HL-60/S4 treated with retinoic acid at 250 ng/mL for 4 days and 3 days (cell line): ENCODE data around the gene LRRC4C.
"Not testable (repeated sequence)": the region's sequence is repeated elsewhere in the genome, so short reads cannot be mapped to it uniquely, and the experiment has no call there.

Experiments used
- in situ Hi-C: fragments of 300-500 bp; cut with MboI; formaldehyde crosslinking; loops from 2 replicates; pipeline ENCODE4 v1.7.0; 2022; ENCODE audit warnings: low sequenced_read_pairs

The LRRC4C gene

DNA sequence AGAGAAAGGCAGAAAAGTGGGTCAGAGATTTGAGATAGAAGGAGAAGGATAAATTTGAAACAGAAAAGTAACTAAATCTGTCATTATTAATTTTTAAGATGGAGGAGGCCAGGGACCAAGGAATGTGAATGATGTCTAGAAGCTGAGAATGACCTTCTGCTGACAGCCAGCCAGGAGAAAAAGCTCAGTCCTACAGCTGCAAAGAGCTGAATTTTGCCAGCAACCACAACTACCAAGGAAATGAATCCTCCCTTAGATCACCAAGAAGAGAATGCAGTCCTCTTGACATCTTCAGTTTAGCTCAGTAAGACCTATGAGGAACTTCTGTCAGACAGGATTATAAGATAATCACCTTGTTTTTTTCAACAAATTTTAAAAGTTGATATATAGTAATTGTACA lies 538.2 kb downstream of the LRRC4C start:
- in situ Hi-C loops: no loop called here

DNA sequence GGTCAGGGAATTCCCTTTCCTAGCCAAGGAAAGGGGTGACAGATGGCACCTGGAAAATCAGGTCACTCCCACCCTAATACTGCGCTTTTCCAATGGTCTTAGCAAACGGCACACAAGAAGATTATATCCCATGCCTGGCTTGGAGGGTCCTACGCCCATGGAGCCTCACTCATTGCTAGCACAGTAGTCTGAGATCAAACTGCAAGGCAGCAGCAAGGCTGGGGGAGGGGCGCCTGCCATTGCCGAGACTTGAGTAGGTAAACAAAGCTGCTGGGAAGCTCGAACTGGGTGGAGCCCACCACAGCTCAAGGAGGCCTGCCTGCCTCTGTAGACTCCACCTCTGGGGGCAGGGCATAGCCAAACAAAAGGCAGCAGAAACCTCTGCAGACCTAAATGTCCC lies 548.7 kb downstream of the LRRC4C start:
- in situ Hi-C loops: not testable (repeated sequence)

DNA sequence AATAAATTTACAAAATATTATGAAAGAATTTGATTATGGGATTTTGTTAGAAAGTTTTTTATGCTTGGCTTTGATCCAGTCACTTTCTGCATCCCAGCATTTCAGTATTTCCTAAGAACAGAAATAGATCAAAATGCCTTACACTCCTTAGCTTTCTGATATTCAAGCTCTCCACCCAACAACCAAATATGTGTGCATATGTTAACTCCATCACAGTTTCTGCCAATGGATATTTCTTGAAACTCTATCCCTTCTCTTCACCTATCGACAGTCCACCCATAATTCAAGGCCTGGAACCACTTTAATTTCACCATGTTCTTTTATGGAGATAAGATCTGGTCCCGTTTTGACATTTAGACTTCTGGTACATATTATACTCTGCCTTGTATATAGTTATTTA lies 565.0 kb downstream of the LRRC4C start:
- in situ Hi-C loops: no loop called here

DNA sequence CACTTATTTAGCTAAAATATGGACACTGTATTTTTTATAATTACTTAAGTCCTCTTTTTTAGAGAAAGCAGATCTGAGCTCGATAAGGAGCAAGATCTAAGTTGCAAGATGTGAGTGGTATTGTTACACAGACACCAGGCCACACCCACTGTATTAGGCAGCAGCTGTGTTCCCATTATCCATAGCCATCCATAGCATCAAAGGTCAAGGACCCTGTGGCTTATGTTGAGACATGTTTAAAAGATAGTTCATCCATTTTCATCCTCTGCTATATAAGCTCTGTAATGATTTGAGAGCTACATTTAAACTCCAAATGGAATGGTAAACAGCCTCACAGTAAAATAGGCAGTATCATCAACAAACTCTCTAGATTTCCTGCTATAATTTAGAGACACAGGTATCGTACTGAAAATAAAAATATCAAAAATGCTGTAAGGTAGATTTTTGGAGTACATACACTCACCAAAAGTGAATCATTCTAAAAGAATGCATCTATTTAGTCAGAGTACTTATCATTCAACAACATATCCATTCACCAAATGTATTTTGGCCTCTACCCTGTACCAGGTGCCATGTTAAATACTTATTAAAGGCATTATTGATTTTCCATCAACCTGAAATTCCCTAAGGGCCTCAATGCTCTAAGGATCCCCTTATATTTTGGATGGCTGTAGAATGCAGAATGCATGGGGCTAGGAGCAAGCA lies 574.0 kb downstream of the LRRC4C start:
- in situ Hi-C loops: no loop called here

DNA sequence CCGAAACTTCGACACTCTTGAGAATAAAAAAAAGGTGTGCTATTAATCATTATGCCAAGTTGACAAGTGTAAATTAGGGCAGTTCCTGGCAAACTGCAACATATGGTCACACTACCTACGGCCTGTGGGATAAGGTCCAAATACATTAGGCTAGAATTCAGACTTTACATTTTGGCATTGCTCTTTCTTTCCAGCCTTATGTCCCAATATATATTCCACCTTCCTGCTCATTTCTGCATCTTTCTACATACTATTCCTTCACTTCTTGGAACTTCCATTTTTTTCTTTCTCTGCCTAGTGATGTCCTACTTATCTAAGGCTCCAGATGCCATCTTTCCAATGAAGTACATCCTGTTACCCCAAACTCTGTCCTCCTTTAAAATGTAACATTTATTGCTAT lies 577.2 kb downstream of the LRRC4C start:
- in situ Hi-C loops: no loop called here

DNA sequence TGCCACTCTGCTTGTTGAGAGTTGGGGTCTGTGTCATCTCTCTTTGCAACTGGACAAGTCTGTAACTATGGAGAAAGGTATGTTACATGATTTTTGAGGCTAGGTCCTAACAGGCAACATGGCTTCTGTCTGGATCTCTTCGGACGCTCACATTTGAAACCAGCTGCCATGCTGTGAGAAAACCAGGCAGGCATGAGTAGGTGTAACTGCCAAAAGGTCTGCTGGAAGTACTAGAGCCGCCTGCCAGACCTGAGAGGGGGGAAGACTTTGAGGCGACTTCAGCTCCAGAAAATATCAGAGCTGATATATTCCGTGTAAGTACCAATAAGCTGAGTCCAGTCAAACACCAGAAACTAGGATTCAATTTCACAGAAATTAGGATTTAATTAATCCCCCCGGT lies 579.5 kb downstream of the LRRC4C start:
- in situ Hi-C loops: no loop called here

DNA sequence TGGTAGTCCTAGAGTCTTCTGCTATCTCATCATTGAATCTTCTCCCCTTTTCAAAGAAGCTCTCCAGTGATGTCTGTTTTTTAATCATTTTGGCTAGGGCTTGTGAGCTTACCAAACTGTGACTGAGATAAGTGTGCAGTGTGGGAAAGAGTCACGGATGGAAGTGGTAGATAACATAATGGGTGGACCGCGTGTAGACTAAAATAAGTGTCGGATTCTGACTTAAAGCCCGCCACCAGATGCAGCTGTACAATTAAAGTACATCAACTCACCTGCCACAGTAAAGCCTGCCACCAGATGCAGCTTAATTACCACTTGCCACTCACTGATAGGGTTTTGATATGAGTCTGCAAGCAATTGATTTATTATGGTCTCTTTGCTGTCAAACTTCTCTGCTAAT lies 581.5 kb downstream of the LRRC4C start:
- in situ Hi-C loops: no loop called here

DNA sequence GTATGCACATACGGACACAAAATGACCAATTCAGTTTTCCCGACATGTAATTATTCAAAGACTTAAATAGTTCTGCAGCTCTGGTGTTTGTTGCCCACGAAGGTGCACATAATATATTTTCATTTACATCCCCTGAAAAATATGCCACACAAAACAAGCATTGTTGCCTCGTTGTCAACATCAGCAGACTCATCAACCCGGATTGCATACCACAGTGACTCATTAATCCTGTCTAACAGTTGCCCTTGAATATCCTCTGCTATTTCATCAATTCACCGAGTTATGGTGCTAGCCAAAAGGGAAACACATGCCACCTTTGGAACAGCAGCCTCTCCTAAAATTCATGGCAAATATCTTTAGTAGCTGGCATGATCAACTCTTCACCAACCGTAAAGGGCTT lies 582.2 kb downstream of the LRRC4C start:
- in situ Hi-C loops: no loop called here

DNA sequence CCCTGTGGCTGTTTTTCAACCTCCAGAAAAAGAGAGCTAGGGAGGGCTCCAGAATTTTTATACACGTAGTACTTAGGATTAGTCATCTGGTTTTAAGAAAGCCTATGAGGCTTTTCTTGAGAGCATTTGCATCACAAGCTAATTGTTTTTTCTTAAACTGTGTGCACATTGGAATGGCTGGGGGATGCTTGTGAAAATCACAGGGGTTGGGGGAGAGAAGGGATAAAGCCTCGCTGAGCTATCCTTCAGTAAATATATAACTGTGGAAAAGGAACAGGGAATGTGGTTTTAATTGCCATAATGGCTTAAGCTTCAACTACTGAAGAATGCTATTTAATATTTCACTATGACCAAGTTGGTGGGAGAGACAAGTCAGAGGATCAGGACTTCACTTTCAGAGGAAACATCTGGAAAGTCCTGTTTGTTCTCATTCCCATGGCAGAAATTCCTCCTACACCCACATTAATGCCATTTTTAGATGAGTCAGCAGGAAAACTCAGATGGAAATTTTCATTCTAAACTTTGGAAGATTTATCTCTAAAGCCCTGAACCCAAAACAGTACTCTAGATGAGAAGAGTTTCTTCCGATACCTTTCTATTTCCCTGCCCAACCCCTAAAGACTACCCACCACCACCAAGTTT lies 591.3 kb downstream of the LRRC4C start:
- in situ Hi-C loops: no loop called here

DNA sequence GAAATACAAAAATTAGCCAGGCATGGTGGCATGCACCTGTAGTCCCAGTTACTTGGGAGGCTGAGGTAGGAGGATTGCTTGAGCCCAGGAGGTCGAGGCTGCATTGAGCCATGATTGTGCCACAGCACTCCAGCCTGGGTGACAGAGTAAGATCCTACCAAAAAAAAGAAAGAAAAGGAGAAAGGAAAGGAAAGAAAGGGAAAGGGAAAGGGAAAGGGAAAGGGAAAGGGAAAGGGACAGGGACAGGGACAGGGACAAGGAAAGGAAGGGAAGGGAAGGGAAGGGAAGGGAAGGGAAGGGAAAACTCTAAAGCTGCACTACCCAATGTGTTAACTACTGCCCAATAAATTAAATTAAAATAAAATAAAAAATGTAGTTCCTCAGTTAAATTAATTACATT lies 601.7 kb downstream of the LRRC4C start:
- in situ Hi-C loops: not testable (repeated sequence)

DNA sequence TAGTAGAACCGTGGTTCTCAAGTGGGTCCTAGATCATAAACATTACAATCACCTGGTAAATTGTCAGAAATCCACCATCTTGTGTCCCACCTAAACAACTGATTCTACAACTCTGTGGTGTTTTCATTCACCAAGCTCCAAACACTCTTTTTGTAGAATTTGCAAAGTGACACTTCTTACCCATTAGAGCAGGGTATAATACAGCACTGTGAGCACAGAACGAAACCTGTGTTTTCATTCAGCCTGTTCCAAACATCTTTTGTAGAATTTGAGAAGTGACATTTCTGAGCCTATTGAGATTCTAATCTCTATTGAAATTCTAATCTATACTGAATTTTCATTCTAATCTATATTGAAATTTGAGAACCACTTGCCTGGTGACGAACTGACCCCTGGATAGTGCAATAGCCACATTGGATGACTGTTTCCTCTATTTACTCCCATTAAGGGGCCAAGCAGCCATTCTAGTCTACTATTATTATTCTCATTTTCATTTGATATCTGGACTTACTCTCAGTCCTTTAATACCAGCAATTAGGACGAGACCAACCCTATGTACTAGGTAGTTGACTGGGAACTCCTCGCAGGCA lies 616.6 kb downstream of the LRRC4C start:
- in situ Hi-C loops: no loop called here

DNA sequence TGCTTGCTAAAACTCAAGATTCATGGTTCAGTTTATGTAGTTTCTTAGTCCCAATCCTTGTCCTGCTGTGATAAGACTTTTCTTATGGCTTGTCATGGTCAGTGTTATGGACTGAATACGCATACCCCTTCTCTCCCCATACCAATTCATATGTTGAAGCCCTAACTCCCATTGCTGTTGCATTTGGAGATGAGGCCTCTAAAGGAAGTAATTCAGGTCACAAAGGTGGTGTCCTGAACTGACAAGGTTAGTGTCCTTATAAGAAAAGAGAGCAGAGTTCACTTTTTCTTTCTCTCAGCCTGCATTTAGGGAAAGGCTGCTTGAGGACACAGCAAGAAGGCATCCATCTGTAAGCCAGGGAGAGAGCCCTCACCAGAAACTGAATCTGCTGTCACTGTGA lies 618.2 kb downstream of the LRRC4C start:
- in situ Hi-C loops: no loop called here

DNA sequence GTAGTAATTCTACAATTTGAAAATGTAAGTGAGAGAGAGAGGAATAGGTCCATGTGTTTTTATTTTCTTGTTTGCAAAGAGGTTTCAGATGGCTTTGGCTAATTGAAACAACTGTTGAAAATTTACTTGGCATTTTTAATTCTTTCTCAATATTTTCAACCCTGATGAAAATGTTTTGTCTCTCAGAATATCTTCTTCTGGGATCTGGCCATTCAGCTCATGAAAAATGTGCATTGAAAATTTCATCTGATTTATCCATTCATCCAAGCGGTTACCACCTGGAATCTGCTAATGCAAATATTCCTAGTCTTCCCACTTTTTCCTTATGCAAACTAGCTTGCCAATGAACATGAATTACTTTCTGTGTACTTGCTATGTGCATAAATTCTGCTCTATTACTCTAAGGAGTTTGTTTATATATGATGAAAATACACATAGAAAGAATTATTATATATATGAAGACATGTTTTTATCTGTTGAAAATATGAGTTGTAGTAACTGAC lies 621.2 kb downstream of the LRRC4C start:
- in situ Hi-C loops: no loop called here

DNA sequence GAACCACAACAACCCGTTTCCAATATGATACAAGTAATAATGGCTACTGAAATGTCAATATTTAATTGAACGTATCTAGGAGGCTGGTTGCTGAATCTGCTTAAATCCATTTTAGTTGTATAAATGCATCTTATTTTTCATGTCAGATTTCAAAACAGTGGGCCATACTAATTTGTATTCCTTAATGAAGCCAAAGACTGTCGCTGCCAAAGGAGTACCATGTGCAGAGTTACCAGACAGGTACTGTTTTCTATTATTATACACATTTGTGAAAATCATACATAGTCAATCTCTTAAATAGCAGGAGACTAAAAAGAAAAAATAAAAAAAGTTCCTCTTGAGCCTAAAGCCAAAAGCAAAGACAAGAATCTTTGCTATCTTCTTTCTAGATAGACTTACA lies 632.3 kb downstream of the LRRC4C start:
- in situ Hi-C loops: no loop called here

DNA sequence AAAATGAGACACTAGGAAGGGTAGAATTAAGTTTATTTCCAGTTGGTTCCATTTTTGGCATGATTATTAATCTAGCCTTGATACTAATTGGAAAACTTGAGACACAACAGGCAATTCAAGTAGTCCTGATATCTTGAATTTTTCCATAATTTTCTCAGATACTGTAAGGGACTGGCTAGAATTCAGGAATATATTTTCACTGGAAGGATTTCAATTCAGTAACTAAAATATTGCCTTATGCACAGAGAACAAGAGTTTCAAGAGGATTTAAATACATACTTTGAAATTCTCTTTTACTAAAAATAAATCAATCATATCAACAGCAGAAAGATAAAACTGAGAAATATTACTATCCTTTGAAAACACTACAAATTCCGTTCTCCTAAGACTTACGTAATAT lies 632.9 kb downstream of the LRRC4C start:
- in situ Hi-C loops: no loop called here

DNA sequence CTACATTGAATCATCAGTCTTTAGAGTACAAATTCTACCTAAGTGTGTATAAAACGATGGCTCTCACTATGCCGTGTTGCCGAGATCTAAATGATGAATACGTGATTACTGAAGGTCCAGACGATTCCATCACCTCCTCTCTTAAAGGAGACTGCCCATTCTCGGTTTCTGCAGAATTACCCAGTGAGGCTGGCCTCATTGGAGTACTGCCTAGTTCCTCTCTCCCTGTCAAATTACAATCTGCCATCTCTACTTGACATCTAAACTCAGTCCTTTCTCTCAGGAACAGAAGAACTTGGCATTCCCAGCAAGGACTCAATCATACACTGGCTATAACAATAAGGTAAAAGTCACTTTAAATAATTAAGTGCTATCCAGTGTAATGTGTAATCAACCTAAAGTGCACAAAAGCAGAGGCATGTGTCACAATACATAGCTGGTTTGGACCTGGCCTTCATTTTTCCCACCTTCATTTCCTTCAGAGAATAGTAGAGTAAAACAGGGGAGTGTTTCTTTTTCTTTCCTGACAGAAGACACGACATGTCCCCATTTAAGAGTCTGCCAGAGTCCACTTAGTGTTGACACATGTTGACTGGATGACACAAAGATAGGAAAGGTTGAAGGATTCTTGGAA lies 634.1 kb downstream of the LRRC4C start:
- in situ Hi-C loops: no loop called here

DNA sequence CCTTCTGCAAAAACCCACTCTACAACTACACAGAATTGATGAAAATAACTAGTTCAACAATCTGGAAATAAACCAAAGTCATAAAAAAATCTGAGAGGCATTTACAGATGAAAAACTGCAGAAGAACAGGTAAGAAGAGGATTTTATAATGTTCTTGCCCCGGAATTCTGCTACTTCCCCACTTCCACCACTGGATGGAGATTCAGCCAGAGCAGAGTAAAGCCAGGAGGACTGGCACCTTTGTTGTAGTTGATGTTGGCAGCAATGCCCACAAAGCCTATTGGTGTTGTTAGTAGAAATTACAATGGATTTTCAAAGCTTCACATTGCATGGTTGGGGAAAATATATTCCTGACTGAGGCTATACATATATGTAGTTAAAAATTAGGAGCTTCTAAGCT lies 640.2 kb downstream of the LRRC4C start:
- in situ Hi-C loops: no loop called here

DNA sequence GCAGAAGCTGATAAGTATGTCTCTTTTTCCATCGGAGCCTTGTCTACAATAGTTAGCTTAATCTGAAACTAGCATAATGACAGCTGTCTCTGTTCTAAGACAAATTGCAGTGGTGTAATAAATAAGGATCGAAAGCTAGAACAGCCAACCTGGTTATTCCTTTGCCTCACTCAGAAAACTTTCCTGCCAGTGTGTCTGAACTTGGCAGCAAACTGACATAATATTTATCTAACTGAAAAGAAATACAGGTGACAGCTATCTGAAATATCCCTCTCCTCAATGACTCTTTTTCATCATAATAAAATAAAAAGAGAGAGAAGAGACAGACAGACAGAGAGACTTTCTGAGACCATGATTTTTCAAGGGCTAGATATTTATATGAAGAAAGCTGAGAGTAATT lies 642.5 kb downstream of the LRRC4C start:
- in situ Hi-C loops: no loop called here

DNA sequence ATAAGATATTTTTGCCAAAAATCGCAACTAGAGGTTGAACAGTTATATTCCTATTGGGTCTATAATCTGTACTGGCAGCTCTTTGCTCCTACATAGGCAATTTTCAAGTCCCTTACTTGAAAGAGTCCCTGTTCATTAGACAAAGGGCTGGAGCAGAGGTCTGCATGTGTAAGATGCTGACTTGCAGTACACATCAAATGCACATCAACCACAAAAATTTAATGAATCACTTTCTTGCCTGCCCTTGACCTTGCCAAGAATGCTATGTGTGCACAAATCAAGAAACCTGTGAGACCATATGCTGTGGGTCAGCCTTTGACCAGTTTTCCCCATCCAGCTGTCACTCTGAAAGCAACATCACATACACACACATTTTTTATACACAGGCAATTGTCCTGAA lies 661.5 kb downstream of the LRRC4C start:
- in situ Hi-C loops: no loop called here

DNA sequence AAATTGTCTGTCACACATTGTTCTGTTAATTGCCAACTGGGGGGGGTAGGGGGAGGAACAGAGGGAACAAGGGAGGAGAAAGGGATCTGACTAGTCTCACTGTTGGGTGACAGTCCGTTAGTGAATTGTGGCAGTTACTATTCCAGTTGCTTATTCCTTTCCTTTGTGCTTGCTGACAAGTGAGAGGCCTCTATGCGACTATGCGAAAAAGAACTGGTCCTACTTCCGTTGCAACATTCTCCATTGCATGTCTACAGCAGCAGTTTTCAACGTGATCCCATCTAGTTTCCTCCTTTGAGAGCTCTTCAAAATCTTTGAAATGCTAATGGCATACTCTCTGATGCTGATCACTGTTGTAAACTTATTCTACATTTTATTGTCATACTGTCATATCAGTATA lies 672.2 kb downstream of the LRRC4C start:
- in situ Hi-C loops: no loop called here

DNA sequence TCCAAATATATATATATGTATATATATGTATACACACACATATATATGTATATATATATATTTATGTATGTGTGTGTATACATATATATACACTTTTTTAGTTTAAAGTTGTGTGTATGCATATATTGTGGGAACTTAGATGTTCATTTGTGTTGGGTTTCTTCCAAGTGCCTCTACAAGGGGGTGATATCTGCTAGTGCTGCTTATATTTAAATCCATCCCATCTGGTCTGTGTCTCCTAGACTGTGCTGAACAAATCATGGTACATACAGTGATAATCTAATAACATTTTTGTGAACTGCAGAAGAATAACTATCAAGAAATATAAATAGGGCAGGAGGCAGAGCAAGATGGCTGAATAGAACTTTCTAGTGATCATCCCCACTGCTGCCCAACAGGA lies 696.4 kb downstream of the LRRC4C start:
- in situ Hi-C loops: no loop called here

DNA sequence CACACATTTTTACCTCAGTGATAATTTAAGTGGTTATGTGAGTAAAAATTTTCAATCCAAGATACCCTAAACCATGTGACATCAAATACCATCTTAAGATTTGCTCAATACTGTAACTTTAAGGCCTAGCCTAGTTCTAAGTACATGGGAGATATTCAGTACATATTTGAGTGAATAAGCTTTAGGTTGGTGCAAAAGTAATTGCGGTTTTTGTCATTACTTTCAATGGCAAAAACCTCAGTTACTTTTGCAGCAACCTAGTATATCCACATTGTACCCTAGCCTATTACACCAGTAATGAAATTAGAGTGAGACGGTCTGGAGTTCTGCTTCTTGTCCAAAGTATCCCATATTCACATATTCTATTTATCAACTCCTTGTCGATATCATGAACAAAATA lies 700.1 kb downstream of the LRRC4C start:
- in situ Hi-C loops: no loop called here
